ENCODE results near the gene BEST2. TPM values are rescaled to one million over a fixed set of nuclear protein-coding genes. Genes with fewer than 3 reads are reported as not detected.

Gene BEST2
- total RNA-seq, 1 experiment from 2014 or later = 3.3 TPM

Small RNA genes within 50 kb of the gene (microRNA-seq; reads per million reads assigned to microRNA genes)
- not detected for gene MIR5684 (ENCODE audit: borderline number of aligned reads)

Other genes with a start within 250 kb of the BEST2 start
- gene ZNF564, start 200.3 kb upstream of the BEST2 start, total RNA-seq (2021) = 8.9 to 11.1 TPM (median 10.7 TPM) in 3 replicates
- 7.3 to 7.7 TPM (median 7.6 TPM) in 3 replicates for gene ZNF490, start 141.0 kb upstream of the BEST2 start, total RNA-seq (2021)
- 21.4 to 25.9 TPM (median 23.9 TPM) in 3 replicates for gene ZNF791, start 140.9 kb upstream of the BEST2 start, total RNA-seq (2021)
- gene MAN2B1, start 85.0 kb upstream of the BEST2 start, total RNA-seq (2021) = 69.2 to 73.4 TPM (median 72.0 TPM) in 3 replicates
- 21.8 to 26.3 TPM (median 23.7 TPM) in 3 replicates for gene WDR83, start 85.0 kb upstream of the BEST2 start, total RNA-seq (2021)
- gene DHPS, start 69.9 kb upstream of the BEST2 start, total RNA-seq (2021) = 93.3 to 115 TPM (median 104 TPM) in 3 replicates
- gene GNG14, start 63.8 kb upstream of the BEST2 start, total RNA-seq (2021) = not detected in 3 replicates
- 13.7 to 16.0 TPM (median 15.2 TPM) in 3 replicates for gene FBXW9, start 55.2 kb upstream of the BEST2 start, total RNA-seq (2021)
- 90.9 to 105 TPM (median 94.4 TPM) in 3 replicates for gene TNPO2, start 27.9 kb upstream of the BEST2 start, total RNA-seq (2021)
- gene TRIR, start 17.1 kb upstream of the BEST2 start, total RNA-seq (2021) = 165 to 172 TPM (median 167 TPM) in 3 replicates
- gene GET3, start 14.3 kb upstream of the BEST2 start, total RNA-seq (2021) = 104 to 110 TPM (median 104 TPM) in 3 replicates
- 70.0 to 83.3 TPM (median 81.4 TPM) in 3 replicates for gene HOOK2, start 23.8 kb downstream of the BEST2 start, total RNA-seq (2021)
- gene JUNB, start 39.7 kb downstream of the BEST2 start, total RNA-seq (2021) = 6.6 to 11.5 TPM (median 10.2 TPM) in 3 replicates
- 378 to 447 TPM (median 447 TPM) in 3 replicates for gene PRDX2, start 50.0 kb downstream of the BEST2 start, total RNA-seq (2021)
- gene THSD8, start 50.3 kb downstream of the BEST2 start, total RNA-seq (2021) = 30.1 to 50.2 TPM (median 47.0 TPM) in 3 replicates
- gene RNASEH2A, start 54.8 kb downstream of the BEST2 start, total RNA-seq (2021) = 71.3 to 78.2 TPM (median 72.9 TPM) in 3 replicates
- gene RTBDN, start 82.8 kb downstream of the BEST2 start, total RNA-seq (2021) = 2.4 to 3.8 TPM (median 3.1 TPM) in 3 replicates
- gene MAST1, start 86.7 kb downstream of the BEST2 start, total RNA-seq (2021) = 24.3 to 28.4 TPM (median 27.3 TPM) in 3 replicates
- gene DNASE2, start 129.7 kb downstream of the BEST2 start, total RNA-seq (2021) = 31.7 to 35.7 TPM (median 33.4 TPM) in 3 replicates
- 0.32 to 0.89 TPM (median 0.72 TPM) in 3 replicates for gene KLF1, start 135.4 kb downstream of the BEST2 start, total RNA-seq (2021)
- gene GCDH, start 139.4 kb downstream of the BEST2 start, total RNA-seq (2021) = 58.6 to 69.0 TPM (median 59.8 TPM) in 3 replicates
- gene SYCE2, start 167.5 kb downstream of the BEST2 start, total RNA-seq (2021) = 1.1 to 2.2 TPM (median 1.9 TPM) in 3 replicates
- 103 to 108 TPM (median 106 TPM) in 3 replicates for gene FARSA, start 181.9 kb downstream of the BEST2 start, total RNA-seq (2021)
- gene CALR, start 186.8 kb downstream of the BEST2 start, total RNA-seq (2021) = 977 to 1,088 TPM (median 978 TPM) in 3 replicates
- 84.3 to 96.6 TPM (median 96.2 TPM) in 3 replicates for gene RAD23A, start 194.1 kb downstream of the BEST2 start, total RNA-seq (2021)
- gene GADD45GIP1, start 205.4 kb downstream of the BEST2 start, total RNA-seq (2021) = 54.4 to 57.9 TPM (median 56.1 TPM) in 3 replicates
- 0.18 to 0.23 TPM (median 0.22 TPM) in 3 replicates for gene DAND5, start 217.8 kb downstream of the BEST2 start, total RNA-seq (2021)
- 0.44 to 1.5 TPM (median 1.4 TPM) in 3 replicates for gene NFIX, start 243.7 kb downstream of the BEST2 start, total RNA-seq (2021)

All from WTC11 (cell line).